Endothelial cell of umbilical vein (primary cell): ENCODE data around the gene HDAC4. TPM values are rescaled to one million over a fixed set of nuclear protein-coding genes. Genes with fewer than 3 reads are reported as not detected.

Source experiments
- BruUV-seq: library from RNA; stranded (reverse); fragments of 400-500 nt; replicated peaks from 2 replicates; lab custom pipeline; 2021; lab: Mats Ljungman, UMichigan
- CTCF ChIA-PET: fragments of 300-600, 350-600 bp; sonication (Branson Sonifier 250); formaldehyde crosslinking; loops from one replicate; lab custom pipeline; 2021; ENCODE audit warnings: antibody characterized with exemption, inconsistent platforms; lab: Charles Lee
- POLR2A ChIA-PET: fragments of 300-600, 350-600 bp; sonication (Branson Sonifier 250); formaldehyde crosslinking; loops from one replicate; lab custom pipeline; 2021; ENCODE audit warnings: antibody characterized with exemption, inconsistent platforms; lab: Charles Lee
- DNase-seq: peaks from one replicate; pipeline ENCODE4 v3.0.0-alpha.2; 2011; ENCODE audit warnings: low read depth, low spot score
- FAIRE-seq: peaks from 2 replicates; lab custom pipeline; 2011; peaks lifted over from hg19 to GRCh38; lab: Jason Lieb, UNC
- H2AFZ ChIP-seq: 2 replicates; pipeline ENCODE4 v1.6.0; 2012; ENCODE audit warnings: low read depth, low read length, control low read depth, inconsistent platforms
- H3K27ac ChIP-seq: 2 replicates; pipeline ENCODE4 v1.5.1; 2011; ENCODE audit warnings: low read depth, mild to moderate bottlenecking, control low read depth, low read length, moderate library complexity; ENCODE audit not compliant: insufficient read depth
- H3K27me3 ChIP-seq, 2 experiments: 2 replicates each; pipeline versions ENCODE4 v1.6.0 to v1.6.1; 2011; ENCODE audit warnings: low read length in 2 of 2, mixed read lengths in 1 of 2; ENCODE audit not compliant: control insufficient read depth in 2 of 2, insufficient read depth in 2 of 2
- H3K36me3 ChIP-seq, 2 experiments: 2 replicates in 1 of 2; 3 replicates in 1 of 2; pipeline ENCODE4 v1.5.1; 2011; ENCODE audit warnings: low read length in 2 of 2, mild to moderate bottlenecking in 1 of 2, moderate library complexity in 1 of 2; ENCODE audit not compliant: control insufficient read depth in 2 of 2, insufficient read depth in 2 of 2; ENCODE audit errors: extremely low read depth in 1 of 2
- H3K4me1 ChIP-seq: 3 replicates; pipeline ENCODE4 v1.5.1; 2011; ENCODE audit warnings: mild to moderate bottlenecking, low read length; ENCODE audit not compliant: control insufficient read depth, insufficient read depth; ENCODE audit errors: extremely low read depth
- H3K4me2 ChIP-seq: 2 replicates; pipeline ENCODE4 v1.6.1; 2011; ENCODE audit warnings: low read length, control low read depth, mixed read lengths; ENCODE audit not compliant: insufficient read depth
- H3K4me3 ChIP-seq, 3 experiments: fragments of 200-600 bp in 1 of 3; sonication (generic), shearing (Covaris generic) in 1 of 3; replicated peaks in 1 of 3; 2 replicates each; pipeline ENCODE4 v1.5.1; 2011 to 2016; ENCODE audit warnings: control low read depth in 3 of 3, low read length in 3 of 3, mild to moderate bottlenecking in 2 of 3, inconsistent platforms in 1 of 3, low read depth in 1 of 3, moderate library complexity in 1 of 3; ENCODE audit not compliant: insufficient read depth in 1 of 3
- H3K79me2 ChIP-seq: 2 replicates; pipeline ENCODE4 v1.6.0; 2012; ENCODE audit warnings: low read length, inconsistent platforms; ENCODE audit not compliant: control insufficient read depth, insufficient read depth
- H3K9ac ChIP-seq: replicated peaks from 2 replicates; pipeline ENCODE3; 2011; ENCODE audit warnings: low read length, control low read depth; ENCODE audit not compliant: insufficient read depth; ENCODE audit errors: extremely low read depth
- H3K9me1 ChIP-seq: replicated peaks from 3 replicates; pipeline ENCODE4 v1.6.0; 2011; ENCODE audit warnings: mild to moderate bottlenecking, low read length; ENCODE audit not compliant: control insufficient read depth, insufficient read depth; ENCODE audit errors: extremely low read depth
- H3K9me3 ChIP-seq: replicated peaks from 2 replicates; pipeline ENCODE4 v1.5.1; 2012; ENCODE audit warnings: low read length, inconsistent platforms; ENCODE audit not compliant: control insufficient read depth, insufficient read depth
- H4K20me1 ChIP-seq: replicated peaks from 2 replicates; pipeline ENCODE3; 2011; ENCODE audit warnings: mild to moderate bottlenecking, low read length; ENCODE audit not compliant: control insufficient read depth, insufficient read depth; ENCODE audit errors: extremely low read depth
- CTCF ChIP-seq, 2 donors: IDR thresholded peaks; 1 replicate in 1 of 2; 2 replicates in 1 of 2; pipeline ENCODE4 v1.5.1; 2011; ENCODE audit warnings: low read length in 2 of 2, mild to moderate bottlenecking in 2 of 2, moderate library complexity in 2 of 2, control low read depth in 1 of 2, inconsistent platforms in 1 of 2, low read depth in 1 of 2; ENCODE audit not compliant: insufficient read depth in 1 of 2; ENCODE audit errors: extremely low read depth in 1 of 2
- EZH2 ChIP-seq: IDR thresholded peaks from 2 replicates; pipeline ENCODE4 v1.6.1; 2012; ENCODE audit warnings: borderline replicate concordance, low read depth, mild to moderate bottlenecking, moderate library complexity, low read length, inconsistent platforms; ENCODE audit not compliant: severe bottlenecking
- FOS ChIP-seq: IDR thresholded peaks from 2 replicates; pipeline ENCODE4 v1.6.1; 2011; ENCODE audit warnings: mild to moderate bottlenecking, low read length, moderate library complexity, borderline replicate concordance; ENCODE audit not compliant: insufficient read depth
- GATA2 ChIP-seq: IDR thresholded peaks from 2 replicates; pipeline ENCODE4 v1.7.0; 2011; ENCODE audit warnings: low read depth, mild to moderate bottlenecking, moderate library complexity, mixed read lengths, low read length; ENCODE audit not compliant: insufficient read length, insufficient read depth
- JUN ChIP-seq: IDR thresholded peaks from 2 replicates; pipeline ENCODE4 v1.6.1; 2011; ENCODE audit warnings: borderline replicate concordance, low read depth; ENCODE audit not compliant: insufficient read length, insufficient read depth
- MAX ChIP-seq: IDR thresholded peaks from 2 replicates; pipeline ENCODE4 v1.6.1; 2011; ENCODE audit not compliant: insufficient read depth, insufficient read length
- MYC ChIP-seq: IDR thresholded peaks from one replicate; pipeline ENCODE4 v1.6.1; 2011; ENCODE audit warnings: mild to moderate bottlenecking, low read depth, low read length
- POLR2A ChIP-seq: IDR thresholded peaks from 2 replicates; pipeline ENCODE4 v1.6.1; 2012; ENCODE audit warnings: low read depth, mild to moderate bottlenecking, control low read depth, low read length
- POLR2AphosphoS5 ChIP-seq: IDR thresholded peaks from 2 replicates; pipeline ENCODE4 v1.6.1; 2012; ENCODE audit warnings: low read depth, mild to moderate bottlenecking, control low read depth, low read length, moderate library complexity; ENCODE audit not compliant: insufficient read depth
- dilution Hi-C: fragments of 300-500 bp; cut with MboI; formaldehyde crosslinking; loops from one replicate; pipeline ENCODE4 v1.15.0; 2019; ENCODE audit warnings: low sequenced_read_pairs; ENCODE audit not compliant: extremely low pct_ligation_motif_present
- intact Hi-C: fragments of 100-400 bp; cut with micrococcal nuclease; formaldehyde crosslinking; loops from one replicate; pipeline ENCODE4 v1.10.0; 2022
- polyA plus RNA-seq, 4 experiments: library from polyadenylated mRNA; depleted of rRNA in 3 of 4; stranded (reverse) in 3 of 4; unstranded in 1 of 4; fragments of >200 nt; gene quantifications; 2 replicates each; pipeline versions ENCODE4 v1.2.1 to v1.2.3, GENCODE V29; 2011 to 2012; ENCODE audit warnings: missing spikeins in 1 of 4
- total RNA-seq: library from RNA; stranded (reverse); gene quantifications from 2 replicates; pipeline ENCODE4 v1.2.3, GENCODE V29; 2021

HDAC4 gene
- total and polyA plus RNA-seq, 2 donors (not counting 3 experiments of a cell fraction or from before 2014, with no cell fraction given): 13.4 to 33.0 TPM

GRCh38 chr2:239008004-239008403, 392.8 kb downstream of the HDAC4 start:
- CTCF ChIA-PET: interaction anchor here (1.2 kb wide), 1 partner anchor 9 kb away, joined by 3 read pairs; no protein-coding TSS in a partner anchor
- dilution Hi-C loops: no loop called here

More at GRCh38 chr2:239008004-239008403, 392.8 kb downstream of the HDAC4 start:
- Histone ChIP-seq H3K27ac (no peak overlapping the region), H3K27me3 (no peaks in the 10 kb centered on the region), H3K9me1 (no peaks in the 10 kb centered on the region), H3K4me1 (no peaks in the 10 kb centered on the region), H4K20me1 (no peaks in the 10 kb centered on the region), H2AFZ (no peak overlapping the region), H3K4me2 (no peak overlapping the region), H3K36me3 (no peaks in the 10 kb centered on the region), H3K9me3 (no peaks in the 10 kb centered on the region), H3K4me3 (no peak overlapping the region), H3K9ac (no peak overlapping the region), H3K79me2 (no peaks in the 10 kb centered on the region)
- no peak for FAIRE-seq
- no peak for DNase-seq
- TF ChIP-seq POLR2AphosphoS5 (no peak), MYC (no peak), POLR2A (no peak), JUN (no peak), EZH2 (no peak), GATA2 (no peak), FOS (no peak), MAX (no peak), CTCF (IDR thresholded peaks at IDR 0.05; ENCODE audit: extremely low read depth in 1 of 2, insufficient read depth in 1 of 2, low read depth in 1 of 2, low read length in 2 of 2) (no peak)
- no TSS peak for BruUV-seq
- POLR2A ChIA-PET: no interaction called here
- intact Hi-C loops: no loop called here
